GM12878 (cell line): Measurements from ENCODE around the gene MYL12B. TPM values are rescaled to one million over a fixed set of nuclear protein-coding genes. Genes with fewer than 3 reads are reported as not detected.

Experiments
- ATAC-seq: fragments of 200-7000 bp; cut with Tn5 transposase; 3 replicates; pipeline ENCODE4 v1.9.1; 2020; ENCODE audit warnings: mild to moderate bottlenecking, moderate library complexity
- Bru-seq: library from RNA; stranded (reverse); fragments of 400-500 nt; gene quantifications from one replicate; lab custom pipeline; 2021; lab: Mats Ljungman, UMichigan
- BruChase-seq, 2 experiments: library from RNA; stranded (reverse); fragments of 400-500 nt; gene quantifications; one replicate each; lab custom pipeline; 2021; lab: Mats Ljungman, UMichigan
- BruUV-seq: library from RNA; stranded (reverse); fragments of 400-500 nt; replicated peaks from 2 replicates; lab custom pipeline; 2021; lab: Mats Ljungman, UMichigan
- CTCF ChIA-PET: fragments of 300-600 bp; sonication (Branson Sonifier 250); formaldehyde crosslinking; extraction: SDS; loops from one replicate; lab custom pipeline; 2021; ENCODE audit warnings: inconsistent platforms; lab: Yijun Ruan, JAX
- POLR2A ChIA-PET: fragments of 350-600 bp; formaldehyde crosslinking; extraction: SDS; loops from one replicate; lab custom pipeline; 2021; ENCODE audit warnings: inconsistent platforms; lab: Charles Lee
- RAD21 ChIA-PET: fragments of 300-600 bp; sonication (Branson Sonifier 250); formaldehyde crosslinking; loops from one replicate; lab custom pipeline; 2023; ENCODE audit warnings: antibody characterized with exemption; ENCODE audit not compliant: unreplicated experiment; lab: Charles Lee
- SMC1A ChIA-PET: fragments of 300-600 bp; sonication (Branson Sonifier 250); formaldehyde crosslinking; loops from one replicate; lab custom pipeline; 2023; ENCODE audit not compliant: unreplicated experiment, uncharacterized antibody; lab: Charles Lee
- DNase-seq: peaks from one replicate; pipeline ENCODE4 v3.0.0-alpha.2; 2011; ENCODE audit warnings: low read depth, low spot score
- FAIRE-seq: peaks from 3 replicates; lab custom pipeline; 2011; peaks lifted over from hg19 to GRCh38; lab: Jason Lieb, UNC
- H2AFZ ChIP-seq: 2 replicates; pipeline ENCODE4 v1.6.0; 2011; ENCODE audit warnings: low read depth, low read length, control low read depth; ENCODE audit not compliant: control insufficient read depth
- H3K27ac ChIP-seq: 2 replicates; pipeline ENCODE4 v1.5.1; 2011; ENCODE audit warnings: control low read depth; ENCODE audit not compliant: control insufficient read depth, insufficient read depth
- H3K27me3 ChIP-seq, 2 experiments: replicated peaks in 1 of 2; 2 replicates each; pipeline versions ENCODE4 v1.6.0 to v1.6.1; 2011; ENCODE audit warnings: low read length in 1 of 2; ENCODE audit not compliant: control insufficient read depth in 2 of 2, insufficient read depth in 2 of 2
- H3K36me3 ChIP-seq, 2 experiments: 2 replicates each; pipeline ENCODE4 v1.5.1; 2011; ENCODE audit warnings: low read length in 1 of 2; ENCODE audit not compliant: control insufficient read depth in 2 of 2, insufficient read depth in 2 of 2
- H3K4me1 ChIP-seq: 2 replicates; pipeline ENCODE4 v1.6.1; 2011; ENCODE audit warnings: mild to moderate bottlenecking, low read length, moderate library complexity, mixed read lengths; ENCODE audit not compliant: control insufficient read depth, insufficient read depth
- H3K4me2 ChIP-seq: 2 replicates; pipeline ENCODE4 v1.6.0; 2011; ENCODE audit warnings: control low read depth; ENCODE audit not compliant: control insufficient read depth, insufficient read depth
- H3K4me3 ChIP-seq: fragments of 200-600 bp; sonication (generic); 2 replicates; pipeline ENCODE4 v1.5.1; 2016
- H3K79me2 ChIP-seq: 2 replicates; pipeline ENCODE4 v1.6.0; 2011; ENCODE audit warnings: low read length; ENCODE audit not compliant: control insufficient read depth, insufficient read depth
- H3K9ac ChIP-seq: 2 replicates; pipeline ENCODE4 v1.8.0; 2011; ENCODE audit warnings: low read length, control low read depth, mixed read lengths; ENCODE audit not compliant: control insufficient read depth, insufficient read depth
- H3K9me3 ChIP-seq: replicated peaks from 3 replicates; pipeline ENCODE4 v1.5.1; 2011; ENCODE audit warnings: mild to moderate bottlenecking, low read length; ENCODE audit not compliant: control insufficient read depth, insufficient read depth
- H4K20me1 ChIP-seq: 2 replicates; pipeline ENCODE4 v1.6.0; 2011; ENCODE audit not compliant: control insufficient read depth, insufficient read depth
- BACH1 ChIP-seq: fragments of 450-650 bp; IDR thresholded peaks from 2 replicates; pipeline ENCODE4 v1.6.1; 2017; ENCODE audit warnings: mild to moderate bottlenecking, borderline replicate concordance
- CBX3 ChIP-seq: fragments of 200-600 bp; sonication (generic); IDR thresholded peaks from 2 replicates; pipeline ENCODE4 v1.6.1; 2016; ENCODE audit warnings: low read depth, borderline replicate concordance
- EED ChIP-seq: sonication (generic); IDR thresholded peaks from 2 replicates; pipeline ENCODE4 v1.6.1; 2016; ENCODE audit warnings: antibody characterized with exemption, low read depth
- ELK1 ChIP-seq: IDR thresholded peaks from 2 replicates; pipeline ENCODE4 v1.6.1; 2012; ENCODE audit warnings: low read depth, low read length, improper control_type of control experiment
- ETV6 ChIP-seq, 2 experiments: fragments of 450-650 bp in 1 of 2; IDR thresholded peaks in 1 of 2; conservative IDR thresholded peaks in 1 of 2; 2 replicates each; pipeline ENCODE4 v1.6.1; 2014; ENCODE audit warnings: antibody characterized with exemption in 1 of 2, borderline replicate concordance in 1 of 2, low read depth in 1 of 2, mild to moderate bottlenecking in 1 of 2, moderate library complexity in 1 of 2
- FOXM1 ChIP-seq: IDR thresholded peaks from 2 replicates; pipeline ENCODE4 v1.6.1; 2012; ENCODE audit warnings: low read depth, mild to moderate bottlenecking, inconsistent platforms, low read length, moderate library complexity
- HDGF ChIP-seq: fragments of 450-650 bp; IDR thresholded peaks from 2 replicates; pipeline ENCODE4 v1.6.1; 2016; ENCODE audit warnings: antibody characterized with exemption
- MYB ChIP-seq: fragments of 150-350 bp; IDR thresholded peaks from 2 replicates; pipeline ENCODE4 v1.6.1; 2014; ENCODE audit warnings: mild to moderate bottlenecking, low read depth, low read length, borderline replicate concordance
- PAX5 ChIP-seq: IDR thresholded peaks from 2 replicates; pipeline ENCODE4 v1.6.1; 2011; ENCODE audit warnings: low read depth, low read length, borderline replicate concordance
- PAX8 ChIP-seq: fragments of 450-650 bp; IDR thresholded peaks from 2 replicates; pipeline ENCODE4 v1.6.1; 2017; ENCODE audit warnings: mild to moderate bottlenecking, moderate library complexity
- RAD21 ChIP-seq: IDR thresholded peaks from 2 replicates; pipeline ENCODE4 v1.6.1; 2011; ENCODE audit warnings: mild to moderate bottlenecking, low read depth, low read length, moderate library complexity; ENCODE audit not compliant: insufficient read depth
- RAD51 ChIP-seq: fragments of 450-650 bp; IDR thresholded peaks from 2 replicates; pipeline ENCODE4 v1.6.1; 2016; ENCODE audit warnings: moderate library complexity, mild to moderate bottlenecking, inconsistent platforms
- TBL1XR1 ChIP-seq: IDR thresholded peaks from 2 replicates; pipeline ENCODE4 v1.6.1; 2012; ENCODE audit warnings: low read depth, low read length, improper control_type of control experiment
- TCF3 ChIP-seq: IDR thresholded peaks from 2 replicates; pipeline ENCODE4 v1.6.1; 2012; ENCODE audit warnings: low read depth, mild to moderate bottlenecking, low read length, borderline replicate concordance; ENCODE audit not compliant: insufficient read depth
- WGBS: methylation state at CpG from one replicate; pipeline ENCODE4 v1.1.6; 2016; ENCODE audit warnings: low lambda C conversion rate; ENCODE audit not compliant: insufficient replicate concordance, insufficient coverage; ENCODE audit errors: missing lambda C conversion rate; 5-methylcytosine and 5-hydroxymethylcytosine counted together
- in situ Hi-C: fragments of 300-500 bp; cut with MboI; formaldehyde crosslinking; loops from 9 replicates; pipeline ENCODE4 v1.14.3; 2018; ENCODE audit warnings: mixed read lengths
- intact Hi-C: fragments of 100-400 bp; cut with micrococcal nuclease; formaldehyde crosslinking; loops from one replicate; pipeline ENCODE4 v1.14.2; 2022; ENCODE audit not compliant: unreplicated experiment
- long read RNA-seq, 2 experiments: library from polyadenylated mRNA; unstranded; transcript quantifications; one replicate each; pipeline ENCODE4 v2.0.0, GENCODE V29; 2019 to 2020
- polyA minus RNA-seq, 3 experiments: library from RNA; depleted of rRNA, polyadenylated mRNA; stranded (reverse); fragments of >200 nt; gene quantifications; 2 replicates each; pipeline ENCODE4 v1.2.3, GENCODE V29; 2011
- polyA plus RNA-seq, 11 experiments: library from polyadenylated mRNA; depleted of rRNA in 4 of 11; unstranded in 6 of 11; stranded (reverse) in 5 of 11; fragments of >200 nt; fragmentation: Nextera tagmentation in 4 of 11; fragmentation: Illumina TruSeq in 1 of 11; extraction: Ambion mirVana in 4 of 11; extraction: Trizol in 1 of 11; gene quantifications; 1 replicate in 1 of 11; 2 replicates in 10 of 11; pipeline versions ENCODE4 v1.2.1 to v1.2.3, GENCODE V29; 2011 to 2016; ENCODE audit warnings: inconsistent platforms in 2 of 11, missing spikeins in 2 of 11, low read depth in 1 of 11
- total RNA-seq, 4 experiments: library from RNA; depleted of rRNA in 3 of 4; stranded (reverse); fragments of >200 nt in 3 of 4; fragmentation: Illumina TruSeq in 1 of 4; extraction: Trizol in 1 of 4; gene quantifications; 2 replicates each; pipeline versions ENCODE4 v1.2.1 to v1.2.3, GENCODE V29; 2013 to 2021

The MYL12B gene
- 26.4 and 26.9 TPM in 2 replicates for total RNA-seq (2013; cell fraction: nucleolus; rRNA removed)
- total RNA-seq (2014; rRNA removed) (235 and 266 TPM in 2 replicates), total RNA-seq (2014; rRNA removed; fragmentation: Illumina TruSeq; extraction: Trizol) (313 and 316 TPM in 2 replicates), total RNA-seq (2021) (179 and 195 TPM in 2 replicates), polyA plus RNA-seq (2011; rRNA removed) (427 and 538 TPM in 2 replicates), polyA plus RNA-seq (2014; fragmentation: Illumina TruSeq; extraction: Trizol) (373 and 412 TPM in 2 replicates), polyA plus RNA-seq (2014; fragmentation: Nextera tagmentation; extraction: Ambion mirVana) (100 to 1,000 TPM; 662 to 739 TPM), polyA plus RNA-seq (2014; rRNA removed) (210 and 222 TPM in 2 replicates), polyA plus RNA-seq (2016; fragmentation: Nextera tagmentation; extraction: Ambion mirVana) (100 to 1,000 TPM; 466 to 475 TPM), polyA minus RNA-seq (2011; rRNA and poly(A)+ RNA removed) (153 and 181 TPM in 2 replicates), Bru-seq, nascent RNA (percentile 97 among the genes with signal in this experiment), BruChase-seq, experiment 1, labeled RNA remaining after a 6-hour chase (percentile 96 among the genes with signal in this experiment), BruChase-seq, experiment 2, labeled RNA remaining after a 2-hour chase (percentile 92 among the genes with signal in this experiment)
- polyA plus RNA-seq (2011; ENCODE audit: low read depth) = 190 TPM
- polyA plus RNA-seq (2011; cell fraction: cytosol; rRNA removed) = 256 and 267 TPM in 2 replicates
- 119 and 141 TPM in 2 replicates for polyA plus RNA-seq (2011; cell fraction: nucleus; rRNA removed)
- polyA plus RNA-seq (2012) = 213 and 244 TPM in 2 replicates
- 62.0 and 66.1 TPM in 2 replicates for polyA minus RNA-seq (2011; cell fraction: cytosol; rRNA and poly(A)+ RNA removed)
- 27.6 and 36.9 TPM in 2 replicates for polyA minus RNA-seq (2011; cell fraction: nucleus; rRNA and poly(A)+ RNA removed)
- long read RNA-seq, experiment 1, transcript MYL12B-201 (4 exons, 1,210 nt) = major isoform, 159 of 166 reads
- long read RNA-seq, experiment 1, partial matches to known transcripts = 6 of 166 reads
- long read RNA-seq, experiment 1, other reads (novel, unspliced or antisense) = 0 of 166 reads
- long read RNA-seq, experiment 2, transcript MYL12B-201 (4 exons, 1,210 nt) = major isoform, 1,229 of 1,288 reads
- long read RNA-seq, experiment 2, partial matches to known transcripts = 48 of 1,288 reads
- long read RNA-seq, experiment 2, other reads (novel, unspliced or antisense) = 8 of 1,288 reads

- in situ Hi-C loops = loop anchor here (25.0 kb wide), 1 partner anchor 1001 kb away; no protein-coding TSS in a partner anchor
- Histone ChIP-seq H3K36me3 (peaks cover 0 to 25% of the 10 kb centered on the region in 2 experiments; a peak in 2 of 4 replicates), H3K27ac (peak within 1 kb of the TSS; percentile 91), H3K4me1 (peaks cover 14% of the 10 kb centered on the region), H3K9me3 (no peaks in the 10 kb centered on the region), H4K20me1 (peaks cover 2% of the 10 kb centered on the region; the same call in 1 of the 2 replicates), H3K79me2 (peaks cover 56% of the 10 kb centered on the region), H2AFZ (peak within 1 kb of the TSS; percentile 86), H3K4me3 (peak within 1 kb of the TSS; percentile 84), H3K4me2 (peak within 1 kb of the TSS; percentile 83), H3K9ac (peak within 1 kb of the TSS; percentile 86), H3K27me3 (no peaks in the 10 kb centered on the region)
- intact Hi-C loops = loop anchor here (1.0 kb wide), 1 partner anchor 14 kb away; the partner anchor contains the start of gene MYL12A
- CTCF ChIA-PET = interaction anchor here (0.5 to 3.1 kb wide), 5 partner anchors 10 to 242 kb away, joined by 3 to 11 read pairs (median 5); no protein-coding TSS in a partner anchor
- ATAC-seq = peak; percentile 80
- POLR2A ChIA-PET = interaction anchor here (0.8 to 3.5 kb wide), 5 partner anchors 10 to 276 kb away, joined by 3 to 17 read pairs (median 3); partner anchors contain the start of gene MYL12A
- no peak for DNase-seq
- under 1% methylated on average over 63 of the region's 84 CpGs for WGBS
- SMC1A ChIA-PET = interaction anchor here (2.1 to 3.5 kb wide), 4 partner anchors 10 to 17 kb away, joined by 7 to 23 read pairs (median 10); partner anchors contain the start of gene MYL12A
- RAD21 ChIA-PET = interaction anchor here (1.2 to 2.0 kb wide), 4 partner anchors 11 to 18 kb away, joined by 3 to 8 read pairs (median 4); partner anchors contain the start of gene MYL12A
- TSS peak; percentile 97 for BruUV-seq
- FAIRE-seq = no peak
- TF ChIP-seq RAD21 (no peak), PAX5 (no peak), ETV6 (conservative IDR thresholded peaks at IDR 0.05 in 1 of 2, IDR thresholded peaks at IDR 0.05 in 1 of 2; ENCODE audit: borderline replicate concordance in 1 of 2, low read depth in 1 of 2) (peak in 1 of 2 experiments; percentile 95; a peak in 2 of 4 replicates), HDGF (no peak), TCF3 (0 out of 2 replicates have a peak, but pooled peaks have one; percentile 51), TBL1XR1 (no peak), MYB (no peak), CBX3 (no peak), EED (peak; percentile 66), PAX8 (peak; percentile 74; the same call in 1 of the 2 replicates), ELK1 (peak; percentile 78), BACH1 (peak; percentile 85; the same call in 1 of the 2 replicates), RAD51 (no peak), FOXM1 (peak; percentile 70)
These were observed at the start of gene MYL12B for GRCh38 chr18:3261373-3262233. MYL12B (plus strand) TSS chr18:3262133; CDS start chr18:3272899, 10,766 bp downstream.
